ENCODE data around the gene RAB11FIP4. TPM values are rescaled to one million over a fixed set of nuclear protein-coding genes. Genes with fewer than 3 reads are reported as not detected.

RAB11FIP4 gene
- polyA plus RNA-seq, 3 donors: 1.5 to 12.3 (median 1.7) TPM

DNA sequence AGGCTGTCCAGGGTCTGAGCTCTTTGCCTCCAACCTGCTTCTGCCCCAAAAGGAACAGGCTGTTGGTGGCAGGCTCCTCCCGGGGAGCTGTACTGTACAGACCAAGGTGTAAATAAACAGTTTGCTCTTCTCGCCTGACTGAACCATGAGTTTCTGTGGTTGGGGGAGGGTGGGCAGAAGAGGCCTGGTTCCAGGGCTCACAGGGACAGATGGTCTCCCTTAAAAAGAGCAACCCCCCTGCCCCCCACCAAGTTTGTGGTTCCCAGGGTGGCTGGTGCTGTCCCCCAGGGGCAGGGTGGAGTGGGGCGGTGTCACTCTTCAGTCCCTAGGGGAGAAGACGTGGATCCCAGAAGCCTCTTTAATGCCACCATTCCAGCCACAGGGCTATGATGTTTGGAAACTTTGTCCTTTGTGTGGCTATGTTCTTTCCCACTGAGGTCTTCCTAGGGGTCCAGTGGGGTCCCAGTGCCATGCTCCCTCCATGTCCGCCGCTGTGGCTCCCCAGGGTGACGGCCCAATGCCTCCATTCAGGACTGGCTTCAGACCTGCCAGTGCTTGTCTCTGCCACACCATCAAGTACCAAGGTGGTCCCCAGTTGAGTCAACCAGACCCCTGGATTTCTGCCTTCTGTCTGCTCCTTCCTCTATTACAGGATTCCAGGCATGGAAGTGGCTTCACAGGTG is 146.7 kb downstream of the RAB11FIP4 start:
- no peak overlapping the region for H3K27ac ChIP-seq (ENCODE audit: low read depth, low read length)
- 81 to 89% (median 88%) methylated on average over 7 of the region's 7 CpGs for WGBS, 3 donors

DNA sequence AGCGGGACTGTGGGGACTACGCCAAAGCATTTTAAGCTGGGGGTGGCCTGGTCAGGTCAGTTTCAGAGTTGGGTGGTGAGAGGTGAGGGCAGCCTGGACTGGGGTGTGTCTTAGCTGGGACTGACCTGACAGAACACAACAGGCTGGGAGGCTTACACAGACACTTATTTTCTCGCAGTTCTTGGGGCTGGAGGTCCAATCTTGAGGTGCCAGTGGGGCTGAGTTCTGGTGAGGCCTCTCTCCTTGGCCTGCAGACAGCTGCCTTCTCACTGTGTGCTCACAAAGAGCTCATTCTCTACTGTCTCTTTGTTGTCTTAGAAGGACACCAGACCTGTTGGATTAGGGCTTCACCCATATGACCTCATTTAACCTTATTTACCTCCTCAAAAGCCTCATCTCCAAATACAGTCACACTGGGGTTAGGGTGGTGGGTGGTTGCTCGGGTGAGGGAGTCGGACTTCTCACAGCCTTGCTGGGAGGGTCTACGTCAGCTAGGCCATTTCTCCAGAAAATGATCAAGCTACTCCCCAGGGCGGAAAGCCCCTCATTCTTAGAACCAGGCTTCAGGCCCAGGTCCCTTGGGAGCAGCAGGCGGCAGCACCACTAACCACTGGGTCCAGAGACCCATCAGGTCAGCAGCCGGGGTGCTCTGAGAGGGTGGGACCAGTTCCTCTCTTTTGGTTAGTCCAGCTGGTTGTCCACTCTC is 149.3 kb downstream of the RAB11FIP4 start:
- WGBS, 3 donors: 95% methylated on average over 9 of the region's 9 CpGs
- no peak overlapping the region for H3K27ac ChIP-seq (ENCODE audit: low read depth, low read length)

DNA sequence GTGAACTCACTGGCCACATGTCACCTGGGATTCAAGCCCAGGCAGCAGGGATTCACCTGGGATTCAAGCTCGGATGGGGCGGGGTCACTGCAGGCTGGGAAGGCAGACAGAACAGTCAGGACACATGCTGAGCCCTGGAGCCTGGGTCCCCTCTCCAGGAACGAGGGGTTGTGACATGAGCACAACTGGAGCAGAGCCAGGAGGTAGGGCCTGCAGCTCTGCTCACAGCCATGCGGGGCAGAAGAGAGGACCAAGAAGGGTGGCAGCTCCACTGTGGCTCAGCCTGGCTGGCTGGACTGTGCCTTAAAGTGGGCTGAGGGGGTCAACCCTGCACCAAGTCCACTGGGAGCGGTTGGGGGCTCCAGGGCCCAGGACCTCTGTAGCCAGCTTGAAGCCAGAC is 150.1 kb downstream of the RAB11FIP4 start:
- H3K27ac ChIP-seq (ENCODE audit: low read depth, low read length): no peak overlapping the region
- 69 to 76% (median 72%) methylated on average over 5 of the region's 5 CpGs for WGBS, 3 donors

DNA sequence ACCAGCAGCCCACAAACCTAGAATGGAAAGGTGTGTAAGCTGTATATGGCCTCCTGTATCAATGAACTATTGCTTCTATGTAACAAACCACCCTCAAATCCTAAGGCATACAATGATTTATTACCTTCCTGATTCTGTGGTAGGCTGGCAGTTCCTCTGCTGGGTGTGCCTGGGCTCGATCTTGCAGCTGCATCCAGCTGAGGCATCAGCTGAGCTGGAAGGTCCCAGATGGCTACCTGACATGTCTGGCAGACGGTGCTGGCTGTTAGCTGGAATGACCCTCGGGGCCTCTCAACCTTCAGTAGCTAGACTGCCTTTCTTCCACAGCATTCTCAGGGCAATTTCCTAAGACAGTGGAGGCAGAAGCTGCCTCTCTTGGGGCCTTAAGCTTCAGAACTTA is 152.7 kb downstream of the RAB11FIP4 start:
- 24 to 61% (median 25%) methylated on average over 3 of the region's 3 CpGs for WGBS, 3 donors
- no peak overlapping the region for H3K27ac ChIP-seq (ENCODE audit: low read depth, low read length)

DNA sequence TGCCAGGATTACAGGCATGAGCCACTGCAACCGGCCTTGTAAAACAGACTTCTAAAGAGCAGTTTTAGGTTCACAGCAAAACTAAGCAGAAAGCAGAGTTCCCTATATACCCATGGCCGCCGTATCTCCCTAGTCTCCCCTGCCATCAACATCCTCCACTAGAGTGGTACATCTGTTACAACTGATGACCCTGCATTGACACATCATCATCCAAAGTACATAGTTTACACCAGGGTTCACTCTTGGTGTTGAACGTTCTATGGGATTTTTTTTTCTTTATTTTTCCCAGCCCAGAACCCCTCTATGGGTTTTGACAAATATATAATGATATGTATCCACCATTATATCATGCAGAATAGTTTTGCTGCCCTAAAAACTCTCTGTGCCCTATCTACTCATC is 155.2 kb downstream of the RAB11FIP4 start:
- 76 to 82% (median 81%) methylated on average over 4 of the region's 4 CpGs for WGBS, 3 donors

DNA sequence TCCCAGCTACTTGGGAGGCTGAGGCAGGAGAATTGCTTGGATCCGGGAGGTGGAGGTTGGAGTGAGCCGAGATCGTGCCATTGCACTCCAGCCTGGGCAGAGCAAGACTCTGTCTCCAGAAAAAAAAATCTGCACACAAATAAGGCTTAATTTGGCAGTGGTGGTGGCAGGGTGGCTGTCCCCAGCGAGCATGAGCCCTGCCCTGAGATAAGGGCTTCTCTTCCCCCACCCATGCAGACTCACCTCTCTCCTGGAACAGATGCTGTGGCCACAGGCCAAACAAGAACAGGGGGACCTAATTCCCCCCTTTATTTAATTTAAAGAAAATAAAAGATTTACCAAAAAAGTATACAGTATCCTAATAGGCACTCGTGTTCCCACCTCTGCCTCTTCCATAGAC is 157.2 kb downstream of the RAB11FIP4 start:
- 38 to 58% (median 50%) methylated on average over 5 of the region's 5 CpGs for WGBS, 3 donors
- no peak overlapping the region for H3K27ac ChIP-seq (ENCODE audit: low read depth, low read length)

More for the DNA sequence above, 155.2 kb downstream of the RAB11FIP4 start:
- H3K27ac ChIP-seq (ENCODE audit: low read depth, low read length): no peak overlapping the region

DNA sequence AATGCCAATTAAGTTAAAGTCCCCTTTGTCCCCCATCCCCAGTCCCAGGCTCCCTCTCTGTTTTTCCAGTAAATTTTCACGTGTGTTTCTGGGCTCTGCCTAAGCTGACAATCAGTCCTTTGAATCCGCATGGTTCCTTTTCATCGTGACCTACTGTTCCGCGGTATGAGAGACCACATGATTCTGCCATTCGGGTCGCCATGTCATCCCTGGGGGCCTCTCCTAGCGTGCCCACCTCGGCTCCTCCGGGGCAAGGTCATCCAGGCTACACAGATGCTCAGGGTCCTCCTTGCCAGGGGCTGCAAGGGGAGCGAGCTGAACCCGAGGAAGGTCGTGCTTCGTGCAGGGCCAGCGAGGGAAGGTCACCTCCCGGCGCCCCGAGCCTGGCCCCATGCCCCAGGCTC is 157.6 kb downstream of the RAB11FIP4 start:
- H3K27ac ChIP-seq (ENCODE audit: low read depth, low read length): peak overlapping the region; percentile 72
- 0 to 1% (median 1%) methylated on average over 18 of the region's 18 CpGs for whole genome bisulfite sequencing, 3 donors

DNA sequence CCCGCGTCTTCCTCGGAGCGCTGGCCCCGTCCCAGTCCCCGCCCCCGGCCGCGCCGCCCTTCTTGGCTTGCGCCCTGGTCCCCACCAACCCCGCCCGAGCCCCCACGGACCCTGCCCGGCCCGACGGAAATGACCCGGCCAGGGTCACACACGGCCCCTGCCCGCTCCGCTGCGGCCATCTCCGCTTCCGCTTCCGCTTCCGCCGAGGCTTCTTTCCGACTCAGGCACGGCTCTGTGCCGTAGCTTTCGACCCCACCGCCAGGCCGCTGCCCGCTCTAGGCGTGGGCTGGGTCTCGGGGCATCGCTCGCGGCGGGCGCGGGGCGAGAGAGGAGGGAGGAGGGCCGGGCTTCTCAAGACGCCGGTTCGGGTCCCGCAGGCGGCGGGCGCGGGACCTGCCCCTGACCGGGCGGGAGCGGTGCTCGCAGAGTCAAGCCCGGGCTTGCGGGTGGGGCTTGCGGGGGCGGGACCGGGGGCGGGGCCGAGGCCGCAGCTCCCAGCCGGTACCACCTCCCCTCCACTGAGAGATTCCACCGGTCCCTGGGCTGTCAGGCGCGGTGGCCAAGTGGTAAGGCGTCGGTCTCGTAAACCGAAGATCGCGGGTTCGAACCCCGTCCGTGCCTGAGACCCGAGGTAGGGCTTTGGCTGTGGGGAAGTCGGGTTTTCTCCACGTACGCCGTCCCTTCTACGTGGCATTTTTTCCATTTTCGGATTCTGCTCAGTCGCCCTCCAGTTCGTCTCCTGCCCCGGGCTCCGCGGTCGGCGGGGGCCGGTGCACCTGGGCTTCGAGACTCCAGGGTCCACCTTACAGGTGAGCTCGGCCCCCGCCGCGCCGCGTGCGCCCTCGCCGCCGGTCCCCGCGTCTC is 158.3 kb downstream of the RAB11FIP4 start:
- H3K27ac ChIP-seq (ENCODE audit: low read depth, low read length): peak overlapping the region; percentile 72
- WGBS, 3 donors: 0% methylated on average over 79 to 104 of the region's 105 CpGs

DNA sequence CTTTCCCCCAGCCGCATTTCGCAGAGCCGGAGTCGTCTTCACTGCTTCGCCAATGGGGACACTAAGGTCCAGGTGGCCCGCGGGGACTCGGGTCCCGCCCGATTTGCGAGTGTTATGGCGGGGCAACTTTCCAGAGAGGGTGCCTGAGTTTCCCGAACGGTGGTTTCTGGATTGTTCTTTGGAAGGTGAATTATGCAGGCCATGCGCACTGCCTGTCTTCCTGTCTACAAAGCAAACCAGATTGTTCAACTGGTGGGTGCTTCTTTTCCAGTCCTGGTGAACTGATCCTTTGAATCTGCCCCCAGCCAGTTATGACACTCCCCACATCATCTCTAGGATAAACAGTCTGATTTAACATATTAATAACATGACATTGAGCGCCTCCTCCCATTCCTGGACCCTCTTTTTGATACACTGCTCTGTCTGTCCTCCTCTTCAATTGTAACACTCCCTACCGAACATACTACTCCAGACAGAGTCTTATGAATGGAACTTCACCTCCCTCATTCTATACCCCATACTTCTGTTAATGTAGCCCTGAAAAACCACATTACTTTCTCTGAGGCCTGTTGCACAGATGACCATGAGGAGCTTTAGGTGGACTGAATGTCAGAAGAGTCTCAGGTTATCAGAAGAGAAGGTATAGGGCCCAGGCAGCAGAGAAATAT is 159.0 kb downstream of the RAB11FIP4 start:
- 13 to 15% (median 15%) methylated on average over 17 of the region's 17 CpGs for WGBS, 3 donors
- no peak overlapping the region for H3K27ac ChIP-seq (ENCODE audit: low read depth, low read length)

DNA sequence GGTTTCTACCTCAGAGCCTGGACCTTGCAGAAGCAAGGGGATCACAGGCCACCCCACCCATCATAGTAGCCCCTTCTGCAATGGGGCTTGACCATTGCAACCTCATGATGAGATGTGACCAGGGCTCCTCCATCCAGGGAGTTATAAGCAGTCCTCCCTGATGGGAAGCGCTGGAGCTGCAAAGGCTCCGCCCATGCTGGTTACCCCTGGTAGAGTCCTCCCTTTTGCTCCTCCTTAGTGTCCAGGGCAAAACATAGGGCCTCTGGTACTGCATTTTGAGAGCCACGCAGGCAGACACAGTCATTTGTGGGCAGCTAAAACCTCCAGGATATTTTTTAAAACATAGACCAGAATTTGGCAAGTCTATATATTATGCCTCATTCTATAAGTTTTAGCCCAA is 161.1 kb downstream of the RAB11FIP4 start:
- WGBS, 3 donors: 90 to 94% (median 92%) methylated on average over 3 of the region's 3 CpGs
- no peak overlapping the region for H3K27ac ChIP-seq (ENCODE audit: low read depth, low read length)

DNA sequence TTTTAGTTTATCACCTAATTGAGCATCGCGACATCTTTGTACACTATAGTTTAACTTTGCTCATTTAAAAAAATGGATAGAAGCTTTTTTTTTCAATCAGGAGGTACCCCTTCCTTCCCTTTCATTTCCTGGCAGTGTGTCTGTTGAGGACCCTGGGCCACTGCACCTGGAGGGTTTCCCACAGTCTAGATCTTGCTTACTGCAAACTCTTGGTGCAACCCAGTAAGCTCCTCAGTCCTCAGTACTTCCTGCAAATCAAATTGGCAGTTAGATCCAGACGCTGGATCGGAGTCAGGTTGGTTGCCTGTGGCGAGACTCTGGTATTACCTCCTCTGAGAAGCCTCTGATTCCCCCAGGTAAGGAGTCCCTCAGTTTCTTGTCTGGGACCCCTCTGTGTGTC is 162.0 kb downstream of the RAB11FIP4 start:
- 57 to 83% (median 73%) methylated on average over 5 of the region's 5 CpGs for WGBS, 3 donors
- no peak overlapping the region for H3K27ac ChIP-seq (ENCODE audit: low read depth, low read length)

DNA sequence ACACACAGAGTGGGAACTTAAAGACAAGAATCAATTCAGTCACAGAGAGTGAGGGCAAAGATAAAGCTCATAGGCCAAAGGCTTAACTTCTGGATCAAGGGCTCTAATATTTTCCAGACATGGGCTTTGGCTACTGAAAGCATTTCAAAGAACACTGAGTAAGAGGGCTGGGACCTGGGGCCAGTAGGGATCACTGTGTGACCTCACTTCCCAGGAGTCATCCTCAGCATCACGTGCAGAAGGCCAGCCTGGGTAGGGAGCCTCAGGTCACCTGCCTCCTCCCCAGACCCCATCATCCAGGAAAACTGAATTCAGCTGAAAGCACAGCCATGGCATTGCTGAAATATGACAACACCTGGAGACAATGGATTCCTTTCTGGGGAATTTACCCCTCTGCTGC is 163.5 kb downstream of the RAB11FIP4 start:
- 74 to 95% (median 90%) methylated on average over 1 of the region's 1 CpG for WGBS, 3 donors
- no peak overlapping the region for H3K27ac ChIP-seq (ENCODE audit: low read depth, low read length)

DNA sequence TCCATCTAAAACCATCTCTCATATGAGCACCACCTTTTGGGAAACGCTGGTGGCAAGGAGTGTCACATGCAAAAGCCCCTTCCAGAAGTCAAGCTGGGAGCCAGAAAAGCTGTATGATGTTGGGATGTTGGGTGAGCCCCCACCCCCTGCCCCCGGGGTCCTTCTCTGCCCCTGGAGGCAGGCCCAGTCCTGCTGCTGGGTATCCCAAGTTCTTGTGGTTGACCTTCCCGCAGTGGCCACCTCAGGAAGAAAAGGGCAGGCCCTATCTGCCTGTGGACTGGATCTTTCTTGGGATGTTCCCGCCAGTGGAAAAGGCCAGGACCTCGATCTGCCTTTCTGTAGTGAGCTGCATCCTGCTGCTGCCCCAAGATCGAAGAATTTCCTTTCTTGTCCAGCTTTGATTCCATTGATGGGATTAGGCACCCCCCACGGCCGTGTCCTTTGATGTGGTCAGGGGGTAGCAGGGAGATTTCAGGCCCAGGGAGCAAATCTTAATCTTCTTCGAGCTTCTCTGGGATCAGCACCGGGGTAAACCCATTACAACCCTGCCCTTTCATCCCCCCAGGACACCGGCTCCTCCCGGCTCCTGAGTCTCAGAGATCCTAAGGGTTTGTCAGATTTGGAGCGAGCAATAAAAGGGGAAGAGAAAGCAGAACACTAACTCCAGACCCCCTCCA is 165.6 kb downstream of the RAB11FIP4 start:
- 83 to 90% (median 88%) methylated on average over 13 of the region's 13 CpGs for WGBS, 3 donors
- no peak overlapping the region for H3K27ac ChIP-seq (ENCODE audit: low read depth, low read length)

DNA sequence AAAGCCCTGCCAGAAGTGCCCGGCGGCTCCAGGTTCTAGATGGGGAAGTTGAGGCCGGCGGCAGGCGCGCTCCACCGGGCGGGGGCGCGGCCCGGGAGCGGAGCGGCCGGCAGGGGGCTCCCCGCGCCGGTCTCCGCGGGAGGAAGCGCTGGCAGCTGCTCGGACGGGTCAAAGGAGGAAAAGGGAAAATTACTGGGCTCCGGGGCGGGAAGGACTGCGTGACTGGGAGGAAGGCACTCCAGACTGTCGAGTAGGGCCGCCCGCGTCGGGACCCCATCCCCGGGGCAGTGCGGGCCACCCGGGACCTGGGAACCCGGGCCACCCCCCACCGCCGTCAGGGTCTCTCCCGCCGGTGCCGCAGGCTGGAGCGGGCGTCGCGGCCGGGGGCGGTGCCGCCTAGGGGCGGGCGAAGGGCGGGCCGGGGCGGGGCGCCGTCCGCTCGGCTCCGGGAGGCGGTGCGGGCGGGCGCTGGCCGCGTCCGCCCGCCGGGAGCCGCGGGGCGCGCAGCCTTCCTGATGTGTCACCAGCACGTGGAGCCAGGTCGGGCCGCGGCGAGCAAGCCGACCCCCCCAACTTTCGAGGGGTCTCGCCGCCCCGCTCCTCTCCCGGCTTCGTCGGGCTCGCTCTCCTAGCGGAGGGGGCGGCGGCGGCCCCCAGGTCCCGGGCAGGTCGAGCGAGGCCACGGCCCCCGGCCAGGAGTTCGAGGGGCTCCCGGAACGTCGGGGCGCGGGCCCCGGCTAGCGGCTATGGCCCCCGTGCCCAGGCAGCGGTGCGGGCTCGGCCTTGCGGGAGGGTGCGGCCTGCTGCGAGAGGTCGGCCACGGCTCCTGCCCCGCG is 167.5 kb downstream of the RAB11FIP4 start:
- peak overlapping the region; percentile 80 for H3K27ac ChIP-seq (ENCODE audit: low read depth, low read length)
- 1% methylated on average over 92 to 109 of the region's 111 CpGs for whole genome bisulfite sequencing, 3 donors

DNA sequence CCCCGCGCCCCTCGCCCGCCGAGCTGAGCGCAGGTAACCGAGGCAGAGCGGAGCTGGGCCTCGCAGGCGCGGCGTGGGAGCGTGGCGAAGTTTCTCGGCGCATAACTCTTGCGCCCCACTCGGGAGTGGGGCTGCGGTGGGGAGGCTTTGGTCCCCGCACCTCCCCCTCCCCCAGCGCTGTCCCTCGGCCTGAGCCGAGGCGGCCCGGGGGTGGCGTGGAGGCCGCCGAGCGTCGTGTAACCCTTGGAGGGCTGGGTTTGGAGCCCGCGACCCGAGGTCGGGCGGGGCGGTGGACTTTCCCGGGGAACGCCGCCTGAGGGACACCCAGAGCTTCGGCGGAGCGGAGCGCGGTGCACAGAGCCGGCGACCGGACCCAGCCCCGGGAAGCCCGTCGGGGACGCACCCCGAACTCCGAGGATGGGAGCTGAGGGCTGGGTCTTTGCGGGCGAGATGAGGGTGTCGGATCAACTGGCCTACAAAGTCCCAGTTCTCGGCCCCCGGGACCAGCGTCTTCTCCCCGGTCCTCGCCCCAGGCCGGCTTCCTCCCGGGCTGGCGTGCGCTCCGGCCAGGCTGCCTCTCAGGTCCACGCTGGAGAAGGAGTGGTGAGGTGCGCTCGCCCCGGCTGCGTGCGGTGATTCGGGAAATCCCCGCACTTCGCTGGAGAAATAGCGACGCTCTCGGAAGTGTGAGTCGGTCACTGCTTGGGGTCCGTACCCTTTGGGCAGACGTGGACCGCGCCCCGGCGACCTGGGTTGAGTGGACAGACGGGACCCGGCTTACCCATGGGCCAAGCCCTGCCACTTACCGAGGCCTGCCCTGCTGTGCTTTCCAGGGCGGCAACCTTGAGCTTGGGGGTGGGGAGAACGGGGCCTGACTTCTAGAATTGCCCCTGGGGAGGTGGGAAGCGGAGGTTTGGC is 168.4 kb downstream of the RAB11FIP4 start:
- peak overlapping the region; percentile 60 for H3K27ac ChIP-seq (ENCODE audit: low read depth, low read length)
- WGBS, 3 donors: 15 to 30% (median 17%) methylated on average over 84 to 91 of the region's 91 CpGs

DNA sequence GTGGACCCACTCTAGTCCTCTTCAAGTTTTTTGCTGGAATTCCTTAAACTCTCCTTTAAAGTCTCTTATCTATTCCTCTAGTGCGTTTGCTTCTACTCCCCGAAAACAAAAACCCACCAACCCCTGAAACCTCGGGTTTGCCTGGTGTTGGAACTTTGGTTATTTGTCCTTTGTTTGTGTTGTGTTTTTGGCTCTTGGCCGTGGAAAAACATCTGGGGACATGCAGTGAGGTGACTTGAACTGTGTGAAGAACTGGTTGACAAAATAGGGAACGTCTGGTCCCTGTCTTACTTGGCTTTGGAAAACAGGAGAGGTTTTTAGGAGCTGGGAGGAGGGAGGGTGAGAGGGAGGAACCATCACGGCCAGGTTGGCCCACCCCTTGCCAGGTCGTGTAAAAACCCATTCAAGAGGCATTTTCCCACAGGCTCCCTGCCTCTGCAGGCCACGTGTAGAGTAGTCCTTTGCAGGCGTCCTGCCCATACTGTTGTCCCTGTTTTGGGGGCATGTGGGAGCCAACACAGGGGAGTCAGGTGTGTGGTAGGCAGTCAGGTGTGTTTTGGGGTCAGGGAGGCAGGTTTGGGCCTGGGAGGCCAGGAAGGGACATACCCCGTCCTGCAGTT is 169.3 kb downstream of the RAB11FIP4 start:
- peak overlapping the region; percentile 35 for H3K27ac ChIP-seq (ENCODE audit: low read depth, low read length)
- WGBS, 3 donors: 39 to 46% (median 46%) methylated on average over 10 of the region's 10 CpGs

Measured in adipose tissue (tissue), 3 donors.